GM23338 (cell line): ENCODE results near the gene SUCLG1. TPM values are rescaled to one million over a fixed set of nuclear protein-coding genes. Genes with fewer than 3 reads are reported as not detected.

Experiments
- ATAC-seq: fragments of 200-7000 bp; cut with Tn5 transposase; 3 replicates; pipeline ENCODE4 v1.9.1; 2020
- DNase-seq: peaks from one replicate; pipeline ENCODE4 v3.0.0-alpha.2; 2015; ENCODE audit warnings: low spot score
- H2AFZ ChIP-seq: fragments of 200-600 bp; sonication (generic); 2 replicates; pipeline ENCODE4 v1.8.0; 2016; ENCODE audit warnings: antibody characterized with exemption, mild to moderate bottlenecking, moderate library complexity
- H3F3A ChIP-seq: fragments of 200-600 bp; sonication (generic); replicated peaks from 2 replicates; pipeline ENCODE4 v1.8.0; 2017; ENCODE audit warnings: antibody characterized with exemption, mixed run types, low read depth
- H3K27ac ChIP-seq: fragments of 200-600 bp; sonication (generic); 2 replicates; pipeline ENCODE4 v1.6.1; 2016; ENCODE audit warnings: low read depth
- H3K27me3 ChIP-seq: fragments of 200-600 bp; sonication (generic); 2 replicates; pipeline ENCODE4 v1.8.0; 2016; ENCODE audit warnings: mild to moderate bottlenecking, mixed run types, moderate library complexity; ENCODE audit not compliant: insufficient read depth
- H3K36me3 ChIP-seq: fragments of 200-600 bp; sonication (generic); 2 replicates; pipeline ENCODE4 v1.8.0; 2016; ENCODE audit warnings: mild to moderate bottlenecking; ENCODE audit not compliant: insufficient read depth
- H3K4me1 ChIP-seq: fragments of 200-600 bp; sonication (generic); 2 replicates; pipeline ENCODE4 v1.8.0; 2016; ENCODE audit warnings: mild to moderate bottlenecking, moderate library complexity; ENCODE audit not compliant: insufficient read depth
- H3K4me2 ChIP-seq: fragments of 200-600 bp; sonication (generic); 2 replicates; pipeline ENCODE4 v1.7.1; 2017; ENCODE audit warnings: mixed run types
- H3K4me3 ChIP-seq: fragments of 200-600 bp; sonication (generic); 2 replicates; pipeline ENCODE4 v1.6.1; 2016; ENCODE audit warnings: mixed run types
- H3K79me2 ChIP-seq: fragments of 200-600 bp; sonication (generic); replicated peaks from 2 replicates; pipeline ENCODE4 v1.8.0; 2017; ENCODE audit warnings: mild to moderate bottlenecking; ENCODE audit not compliant: insufficient read depth
- H3K9me2 ChIP-seq: fragments of 200-600 bp; sonication (generic); 2 replicates; pipeline ENCODE4 v1.8.0; 2017; ENCODE audit not compliant: insufficient read depth
- H4K20me1 ChIP-seq: fragments of 200-600 bp; sonication (generic); replicated peaks from 2 replicates; pipeline ENCODE4 v1.8.0; 2017; ENCODE audit warnings: mild to moderate bottlenecking; ENCODE audit not compliant: insufficient read depth
- H3K27ac Mint-ChIP-seq: 2 replicates; pipeline ENCODE4 v1.8.0; 2020; ENCODE audit warnings: inconsistent platforms, mild to moderate bottlenecking, moderate library complexity, mixed read lengths
- H3K27me3 Mint-ChIP-seq: 3 replicates; pipeline ENCODE4 v1.8.0; 2022; ENCODE audit warnings: low read depth, mild to moderate bottlenecking, moderate library complexity, mixed read lengths, inconsistent platforms; ENCODE audit not compliant: insufficient read depth, poor library complexity
- H3K36me3 Mint-ChIP-seq: 3 replicates; pipeline ENCODE4 v1.8.0; 2021; ENCODE audit warnings: low read depth, mild to moderate bottlenecking, inconsistent platforms, moderate library complexity, mixed read lengths
- H3K4me1 Mint-ChIP-seq: 3 replicates; pipeline ENCODE4 v1.8.0; 2020; ENCODE audit warnings: mild to moderate bottlenecking, inconsistent platforms, mixed read lengths
- H3K4me3 Mint-ChIP-seq: 3 replicates; pipeline ENCODE4 v1.8.0; 2021; ENCODE audit warnings: moderate library complexity, mild to moderate bottlenecking, inconsistent platforms, mixed read lengths
- H3K9me3 Mint-ChIP-seq: 3 replicates; pipeline ENCODE4 v1.8.0; 2020; ENCODE audit warnings: moderate library complexity, mild to moderate bottlenecking, inconsistent platforms, mixed read lengths
- EZH2phosphoT487 ChIP-seq: fragments of 200-600 bp; sonication (generic); IDR thresholded peaks from one replicate; pipeline ENCODE4 v1.8.1; 2018; ENCODE audit warnings: antibody characterized with exemption; ENCODE audit not compliant: unreplicated experiment
- JUNB ChIP-seq: IDR thresholded peaks from one replicate; pipeline ENCODE4 v1.6.1; 2016; ENCODE audit warnings: antibody characterized with exemption; ENCODE audit not compliant: unreplicated experiment
- NANOG ChIP-seq: IDR thresholded peaks from 2 replicates; pipeline ENCODE4 v1.6.1; 2016; ENCODE audit warnings: antibody characterized with exemption, borderline replicate concordance
- POLR2AphosphoS5 ChIP-seq: IDR thresholded peaks from 2 replicates; pipeline ENCODE4 v1.6.1; 2016; ENCODE audit warnings: antibody characterized with exemption, low read depth
- ZNF462 ChIP-seq: fragments of 250-450 bp; sonication (Bioruptor Pico); IDR thresholded peaks from 2 replicates; pipeline ENCODE4 v1.5.0; 2020; ENCODE audit warnings: mild to moderate bottlenecking, moderate library complexity
- polyA plus RNA-seq: library from polyadenylated mRNA; unstranded; fragments of >200 nt; fragmentation: Nextera tagmentation; extraction: Ambion mirVana; gene quantifications from 2 replicates; pipeline ENCODE4 v1.2.1, GENCODE V29; 2016
- total RNA-seq: library from RNA; depleted of rRNA; stranded (reverse); fragments of >200 nt; shearing (Covaris generic); gene quantifications from 2 replicates; pipeline ENCODE4 v1.2.3, GENCODE V29; 2014
- TF ChIP-seq, protein P1 (sequence below), 2 experiments: fragments of 200-600 bp in 1 of 2; sonication (generic) in 1 of 2; conservative IDR thresholded peaks; 2 replicates each; pipeline versions ENCODE4 v1.5.1 to v1.6.1; 2016 to 2017; ENCODE audit warnings: antibody characterized with exemption in 2 of 2, low read depth in 2 of 2, mild to moderate bottlenecking in 2 of 2, moderate library complexity in 1 of 2
- TF ChIP-seq, protein P2 (sequence below): IDR thresholded peaks from one replicate; pipeline ENCODE4 v1.6.1; 2018; ENCODE audit warnings: antibody characterized with exemption; ENCODE audit not compliant: unreplicated experiment

Gene SUCLG1
- total and polyA plus RNA-seq, 2 experiments from 2014 or later, result 24.3 to 36.0 TPM

DNA sequence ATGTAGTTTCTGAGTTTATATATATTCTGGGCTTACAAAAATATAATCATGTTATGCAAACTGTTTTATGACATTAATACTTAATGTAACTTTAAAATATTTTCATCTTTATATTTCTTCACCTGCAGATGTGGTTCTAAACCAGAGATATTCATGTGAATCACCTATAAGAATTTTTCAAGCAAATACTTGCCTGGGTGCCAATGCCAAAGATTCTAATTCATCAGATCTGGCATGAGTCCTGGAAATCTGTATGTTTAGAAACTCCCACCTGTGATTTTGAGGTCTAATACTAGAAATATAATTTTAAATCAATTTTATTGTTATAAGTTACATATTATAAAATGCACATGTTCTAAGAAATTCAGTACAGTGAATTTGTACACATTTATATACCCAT is 37.3 kb upstream of the SUCLG1 start (continued):
- TF ChIP-seq POLR2AphosphoS5, result no peak

DNA sequence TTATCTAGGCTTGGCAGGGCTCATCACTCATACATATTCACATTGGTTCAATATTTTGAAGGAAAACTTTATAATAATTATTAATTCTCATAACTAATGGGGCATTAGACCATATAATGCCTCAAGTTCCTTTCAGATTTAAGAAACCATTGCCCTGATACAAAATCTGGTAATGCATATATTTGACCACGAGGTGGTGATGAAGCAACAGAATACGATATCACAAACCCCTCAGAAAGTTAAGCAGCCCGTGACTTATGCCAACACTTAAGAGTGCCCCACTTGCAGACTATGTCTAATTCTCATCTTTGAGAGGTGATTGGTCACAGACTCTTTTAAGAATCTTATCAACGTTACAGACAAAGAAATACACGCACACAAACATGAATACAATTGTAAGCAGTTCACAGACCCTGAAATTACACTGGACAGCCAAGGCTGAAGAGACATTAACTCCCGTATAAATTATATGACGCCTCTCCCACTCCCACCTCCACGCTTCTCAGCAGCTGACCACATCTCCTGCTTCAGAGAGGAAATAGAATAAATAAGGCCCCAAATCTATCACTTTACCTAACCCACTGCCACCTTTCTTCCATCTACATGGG is 36.6 kb upstream of the SUCLG1 start:
- Mint-ChIP-seq H3K4me1 (peaks cover 4% of the 10 kb centered on the region; the same call in 2 of the 3 replicates), H3K36me3 (no peaks in the 10 kb centered on the region), H3K9me3 (no peaks in the 10 kb centered on the region), H3K27ac (no peak overlapping the region), H3K27me3 (peaks cover 3% of the 10 kb centered on the region), H3K4me3 (no peak overlapping the region)
- Histone ChIP-seq H2AFZ (no peak overlapping the region), H3K9me2 (no peaks in the 10 kb centered on the region), H3F3A (no peaks in the 10 kb centered on the region), H3K36me3 (no peaks in the 10 kb centered on the region), H3K27ac (no peak overlapping the region), H3K4me2 (no peak overlapping the region), H3K4me1 (no peaks in the 10 kb centered on the region), H3K79me2 (no peaks in the 10 kb centered on the region), H3K27me3 (no peaks in the 10 kb centered on the region), H3K4me3 (no peak overlapping the region), H4K20me1 (no peaks in the 10 kb centered on the region)
- peak; percentile 81 for ATAC-seq
- DNase-seq, result peak; percentile 77
- TF ChIP-seq, protein P1, sequence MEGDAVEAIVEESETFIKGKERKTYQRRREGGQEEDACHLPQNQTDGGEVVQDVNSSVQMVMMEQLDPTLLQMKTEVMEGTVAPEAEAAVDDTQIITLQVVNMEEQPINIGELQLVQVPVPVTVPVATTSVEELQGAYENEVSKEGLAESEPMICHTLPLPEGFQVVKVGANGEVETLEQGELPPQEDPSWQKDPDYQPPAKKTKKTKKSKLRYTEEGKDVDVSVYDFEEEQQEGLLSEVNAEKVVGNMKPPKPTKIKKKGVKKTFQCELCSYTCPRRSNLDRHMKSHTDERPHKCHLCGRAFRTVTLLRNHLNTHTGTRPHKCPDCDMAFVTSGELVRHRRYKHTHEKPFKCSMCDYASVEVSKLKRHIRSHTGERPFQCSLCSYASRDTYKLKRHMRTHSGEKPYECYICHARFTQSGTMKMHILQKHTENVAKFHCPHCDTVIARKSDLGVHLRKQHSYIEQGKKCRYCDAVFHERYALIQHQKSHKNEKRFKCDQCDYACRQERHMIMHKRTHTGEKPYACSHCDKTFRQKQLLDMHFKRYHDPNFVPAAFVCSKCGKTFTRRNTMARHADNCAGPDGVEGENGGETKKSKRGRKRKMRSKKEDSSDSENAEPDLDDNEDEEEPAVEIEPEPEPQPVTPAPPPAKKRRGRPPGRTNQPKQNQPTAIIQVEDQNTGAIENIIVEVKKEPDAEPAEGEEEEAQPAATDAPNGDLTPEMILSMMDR (conservative IDR thresholded peaks at IDR 0.05; ENCODE audit: low read depth in 2 of 2), result peak; percentile 71 to 77
- no peak for TF ChIP-seq JUNB
- TF ChIP-seq EZH2phosphoT487, result no peak
- TF ChIP-seq, protein P2, sequence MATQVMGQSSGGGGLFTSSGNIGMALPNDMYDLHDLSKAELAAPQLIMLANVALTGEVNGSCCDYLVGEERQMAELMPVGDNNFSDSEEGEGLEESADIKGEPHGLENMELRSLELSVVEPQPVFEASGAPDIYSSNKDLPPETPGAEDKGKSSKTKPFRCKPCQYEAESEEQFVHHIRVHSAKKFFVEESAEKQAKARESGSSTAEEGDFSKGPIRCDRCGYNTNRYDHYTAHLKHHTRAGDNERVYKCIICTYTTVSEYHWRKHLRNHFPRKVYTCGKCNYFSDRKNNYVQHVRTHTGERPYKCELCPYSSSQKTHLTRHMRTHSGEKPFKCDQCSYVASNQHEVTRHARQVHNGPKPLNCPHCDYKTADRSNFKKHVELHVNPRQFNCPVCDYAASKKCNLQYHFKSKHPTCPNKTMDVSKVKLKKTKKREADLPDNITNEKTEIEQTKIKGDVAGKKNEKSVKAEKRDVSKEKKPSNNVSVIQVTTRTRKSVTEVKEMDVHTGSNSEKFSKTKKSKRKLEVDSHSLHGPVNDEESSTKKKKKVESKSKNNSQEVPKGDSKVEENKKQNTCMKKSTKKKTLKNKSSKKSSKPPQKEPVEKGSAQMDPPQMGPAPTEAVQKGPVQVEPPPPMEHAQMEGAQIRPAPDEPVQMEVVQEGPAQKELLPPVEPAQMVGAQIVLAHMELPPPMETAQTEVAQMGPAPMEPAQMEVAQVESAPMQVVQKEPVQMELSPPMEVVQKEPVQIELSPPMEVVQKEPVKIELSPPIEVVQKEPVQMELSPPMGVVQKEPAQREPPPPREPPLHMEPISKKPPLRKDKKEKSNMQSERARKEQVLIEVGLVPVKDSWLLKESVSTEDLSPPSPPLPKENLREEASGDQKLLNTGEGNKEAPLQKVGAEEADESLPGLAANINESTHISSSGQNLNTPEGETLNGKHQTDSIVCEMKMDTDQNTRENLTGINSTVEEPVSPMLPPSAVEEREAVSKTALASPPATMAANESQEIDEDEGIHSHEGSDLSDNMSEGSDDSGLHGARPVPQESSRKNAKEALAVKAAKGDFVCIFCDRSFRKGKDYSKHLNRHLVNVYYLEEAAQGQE, result no peak

GRCh38 chr2:84494070-84494469 is 35.0 kb upstream of the SUCLG1 start:
- H3K4me1 ChIP-seq, result no peaks in the 10 kb centered on the region
- H2AFZ ChIP-seq, result 0 out of 2 replicates have a peak overlapping the region, but pooled peaks have one; percentile 17
- H3K4me2 ChIP-seq, result no peak overlapping the region
- H3K9me2 ChIP-seq, result no peaks in the 10 kb centered on the region
- H3F3A ChIP-seq, result no peaks in the 10 kb centered on the region
- no peak overlapping the region for H3K4me3 ChIP-seq
- H3K36me3 ChIP-seq, result no peaks in the 10 kb centered on the region
- no peak overlapping the region for H3K27ac ChIP-seq
- H3K36me3 Mint-ChIP-seq, result no peaks in the 10 kb centered on the region
- H3K27ac Mint-ChIP-seq, result no peak overlapping the region
- DNase-seq (no peak), ATAC-seq (no peak)
- H3K79me2 ChIP-seq, result no peaks in the 10 kb centered on the region
- H3K4me1 Mint-ChIP-seq, result peaks cover 4% of the 10 kb centered on the region; the same call in 2 of the 3 replicates
- no peaks in the 10 kb centered on the region for H3K27me3 ChIP-seq
- H3K27me3 Mint-ChIP-seq, result peaks cover 5% of the 10 kb centered on the region
- H4K20me1 ChIP-seq, result no peaks in the 10 kb centered on the region
- no peak overlapping the region for H3K4me3 Mint-ChIP-seq
- no peaks in the 10 kb centered on the region for H3K9me3 Mint-ChIP-seq
- no peak for TF ChIP-seq ZNF462 (CRISPR knock-in tag)
- TF ChIP-seq NANOG, result no peak
- no peak for TF ChIP-seq JUNB
